ENCODE data around the gene NPC2. TPM values are rescaled to one million over a fixed set of nuclear protein-coding genes. Genes with fewer than 3 reads are reported as not detected.

NPC2 gene
- total RNA-seq, 1 experiment from 2014 or later, result 195 TPM

- Histone ChIP-seq H3K9me3 (ENCODE audit: low read length) (no peaks in the 10 kb centered on the region), H3K27me3 (ENCODE audit: low read length) (no peaks in the 10 kb centered on the region), H3K36me3 (ENCODE audit: low read depth, low read length) (no peaks in the 10 kb centered on the region; the same call in 1 of the 2 replicates), H3K4me3 (ENCODE audit: low read length) (peak overlapping the region; percentile 92), H4K20me1 (ENCODE audit: low read length) (no peaks in the 10 kb centered on the region), H3K4me1 (ENCODE audit: insufficient read depth, low read length) (peaks cover 60% of the 10 kb centered on the region), H3K9ac (ENCODE audit: low read length) (peak overlapping the region; percentile 79), H3K4me2 (ENCODE audit: low read length) (peak overlapping the region; percentile 97), H3K27ac (ENCODE audit: low read length) (no peak overlapping the region), H2AFZ (ENCODE audit: low read length) (peak overlapping the region; percentile 95), H3F3A (ENCODE audit: low read length, unreplicated experiment) (peaks cover 4% of the 10 kb centered on the region), H3K79me2 (ENCODE audit: low read length) (peaks cover 68% of the 10 kb centered on the region), H3K9me2 (replicated peaks; ENCODE audit: low read length) (no peaks in the 10 kb centered on the region)
- peak; percentile 60 for DNase-seq
- ChIA-PET POLR2A (ENCODE audit: unreplicated experiment) (no interaction called here), CTCF (no interaction called here)
- TSS peak; percentile 59 for BruUV-seq (replicated peaks)
- no peak for ATAC-seq
- intact Hi-C loops (cut with micrococcal nuclease), result loop anchor here (1.0 to 5.0 kb wide), 2 partner anchors 125 to 130 kb away; no protein-coding TSS in a partner anchor
- TF ChIP-seq EZH2phosphoT487 (IDR thresholded peaks at IDR 0.05; ENCODE audit: borderline replicate concordance, low read length) (no peak), EZH2 (IDR thresholded peaks at IDR 0.05; ENCODE audit: low read length, unreplicated experiment) (no peak)
- TF ChIP-seq, protein P1, sequence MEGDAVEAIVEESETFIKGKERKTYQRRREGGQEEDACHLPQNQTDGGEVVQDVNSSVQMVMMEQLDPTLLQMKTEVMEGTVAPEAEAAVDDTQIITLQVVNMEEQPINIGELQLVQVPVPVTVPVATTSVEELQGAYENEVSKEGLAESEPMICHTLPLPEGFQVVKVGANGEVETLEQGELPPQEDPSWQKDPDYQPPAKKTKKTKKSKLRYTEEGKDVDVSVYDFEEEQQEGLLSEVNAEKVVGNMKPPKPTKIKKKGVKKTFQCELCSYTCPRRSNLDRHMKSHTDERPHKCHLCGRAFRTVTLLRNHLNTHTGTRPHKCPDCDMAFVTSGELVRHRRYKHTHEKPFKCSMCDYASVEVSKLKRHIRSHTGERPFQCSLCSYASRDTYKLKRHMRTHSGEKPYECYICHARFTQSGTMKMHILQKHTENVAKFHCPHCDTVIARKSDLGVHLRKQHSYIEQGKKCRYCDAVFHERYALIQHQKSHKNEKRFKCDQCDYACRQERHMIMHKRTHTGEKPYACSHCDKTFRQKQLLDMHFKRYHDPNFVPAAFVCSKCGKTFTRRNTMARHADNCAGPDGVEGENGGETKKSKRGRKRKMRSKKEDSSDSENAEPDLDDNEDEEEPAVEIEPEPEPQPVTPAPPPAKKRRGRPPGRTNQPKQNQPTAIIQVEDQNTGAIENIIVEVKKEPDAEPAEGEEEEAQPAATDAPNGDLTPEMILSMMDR (conservative IDR thresholded peaks at IDR 0.05; ENCODE audit: low read depth, low read length), result peak; percentile 54; the same call in 1 of the 2 replicates
Measured at GRCh38 chr14:74491956-74492775, 939 bp downstream of the NPC2 start.

DNA sequence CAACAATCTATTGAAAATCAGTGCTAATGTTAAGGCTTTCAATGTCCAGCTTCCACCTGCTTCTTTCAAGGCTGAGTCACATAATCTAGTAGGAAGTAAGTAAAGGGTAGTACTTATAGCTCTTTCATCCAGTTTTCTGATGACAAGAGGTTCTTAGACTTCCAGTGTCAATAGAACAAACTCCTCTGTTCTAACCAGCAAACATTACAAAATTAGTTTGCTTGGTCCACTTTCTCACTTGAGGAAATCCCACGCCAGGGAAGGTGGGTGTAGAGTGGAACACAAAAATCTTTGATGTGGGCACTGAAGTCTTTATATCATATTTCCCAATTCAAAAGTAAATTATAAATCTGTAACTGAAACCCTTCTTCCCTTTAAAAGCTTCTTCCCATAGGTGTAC is 2.6 kb downstream of the NPC2 start:
- intact Hi-C loops (cut with micrococcal nuclease), result loop anchor here (5.0 kb wide), 1 partner anchor 127 kb away; no protein-coding TSS in a partner anchor

More for the DNA sequence above, 2.6 kb downstream of the NPC2 start:
- Histone ChIP-seq H3K79me2 (ENCODE audit: low read length) (peaks cover 72% of the 10 kb centered on the region), H3F3A (ENCODE audit: low read length, unreplicated experiment) (peaks cover 4% of the 10 kb centered on the region), H3K9me2 (replicated peaks; ENCODE audit: low read length) (no peaks in the 10 kb centered on the region), H3K4me3 (ENCODE audit: low read length) (no peak overlapping the region), H3K9ac (ENCODE audit: low read length) (no peak overlapping the region), H3K4me1 (ENCODE audit: insufficient read depth, low read length) (peaks cover 65% of the 10 kb centered on the region), H3K4me2 (ENCODE audit: low read length) (peak overlapping the region; percentile 63), H3K27ac (ENCODE audit: low read length) (no peak overlapping the region), H4K20me1 (ENCODE audit: low read length) (no peaks in the 10 kb centered on the region), H3K36me3 (ENCODE audit: low read depth, low read length) (peaks cover 9% of the 10 kb centered on the region; the same call in 1 of the 2 replicates), H3K27me3 (ENCODE audit: low read length) (no peaks in the 10 kb centered on the region), H2AFZ (ENCODE audit: low read length) (no peak overlapping the region), H3K9me3 (ENCODE audit: low read length) (no peaks in the 10 kb centered on the region)
- ChIA-PET POLR2A (ENCODE audit: unreplicated experiment) (no interaction called here), CTCF (no interaction called here)
- DNase-seq, result no peak
- BruUV-seq (replicated peaks), result no TSS peak
- no peak for TF ChIP-seq EZH2 (IDR thresholded peaks at IDR 0.05; ENCODE audit: low read length, unreplicated experiment)
- no peak for TF ChIP-seq EZH2phosphoT487 (IDR thresholded peaks at IDR 0.05; ENCODE audit: borderline replicate concordance, low read length)
- TF ChIP-seq, protein P1 (conservative IDR thresholded peaks at IDR 0.05; ENCODE audit: low read depth, low read length), result no peak
- no peak for ATAC-seq
